Nephron (organoid): ENCODE data around the gene ASTN2.

Experiments
- H3K27ac Mint-ChIP-seq, 3 experiments: 2 replicates each; pipeline ENCODE4 v1.8.0; 2020; ENCODE audit warnings: mixed read lengths in 3 of 3, mild to moderate bottlenecking in 2 of 3, moderate library complexity in 1 of 3
- H3K27me3 Mint-ChIP-seq: 2 replicates; pipeline ENCODE4 v1.8.0; 2021; ENCODE audit warnings: low read depth, mild to moderate bottlenecking, moderate library complexity, mixed read lengths
- H3K36me3 Mint-ChIP-seq: 2 replicates; pipeline ENCODE4 v1.8.0; 2020; ENCODE audit warnings: low read depth, mixed read lengths
- H3K4me1 Mint-ChIP-seq: 2 replicates; pipeline ENCODE4 v1.8.0; 2020; ENCODE audit warnings: mixed read lengths
- H3K4me3 Mint-ChIP-seq, 3 experiments: 2 replicates each; pipeline ENCODE4 v1.8.0; 2020; ENCODE audit warnings: mild to moderate bottlenecking in 3 of 3, mixed read lengths in 3 of 3, moderate library complexity in 2 of 3
- H3K9me3 Mint-ChIP-seq: 2 replicates; pipeline ENCODE4 v1.8.0; 2020; ENCODE audit warnings: mixed read lengths
- TF ChIP-seq, protein P1 (sequence below), 3 experiments: fragments of 200-600 bp; sonication (generic); IDR thresholded peaks; one replicate each; pipeline ENCODE4 v1.5.0; 2021; ENCODE audit warnings: antibody characterized with exemption in 3 of 3; ENCODE audit not compliant: unreplicated experiment in 3 of 3

ASTN2 gene

GRCh38 chr9:116501871-116502270 lies 913.0 kb downstream of the ASTN2 start:
- Mint-ChIP-seq H3K4me1 (peaks cover 10% of the 10 kb centered on the region), H3K4me3 (no peak overlapping the region)

DNA sequence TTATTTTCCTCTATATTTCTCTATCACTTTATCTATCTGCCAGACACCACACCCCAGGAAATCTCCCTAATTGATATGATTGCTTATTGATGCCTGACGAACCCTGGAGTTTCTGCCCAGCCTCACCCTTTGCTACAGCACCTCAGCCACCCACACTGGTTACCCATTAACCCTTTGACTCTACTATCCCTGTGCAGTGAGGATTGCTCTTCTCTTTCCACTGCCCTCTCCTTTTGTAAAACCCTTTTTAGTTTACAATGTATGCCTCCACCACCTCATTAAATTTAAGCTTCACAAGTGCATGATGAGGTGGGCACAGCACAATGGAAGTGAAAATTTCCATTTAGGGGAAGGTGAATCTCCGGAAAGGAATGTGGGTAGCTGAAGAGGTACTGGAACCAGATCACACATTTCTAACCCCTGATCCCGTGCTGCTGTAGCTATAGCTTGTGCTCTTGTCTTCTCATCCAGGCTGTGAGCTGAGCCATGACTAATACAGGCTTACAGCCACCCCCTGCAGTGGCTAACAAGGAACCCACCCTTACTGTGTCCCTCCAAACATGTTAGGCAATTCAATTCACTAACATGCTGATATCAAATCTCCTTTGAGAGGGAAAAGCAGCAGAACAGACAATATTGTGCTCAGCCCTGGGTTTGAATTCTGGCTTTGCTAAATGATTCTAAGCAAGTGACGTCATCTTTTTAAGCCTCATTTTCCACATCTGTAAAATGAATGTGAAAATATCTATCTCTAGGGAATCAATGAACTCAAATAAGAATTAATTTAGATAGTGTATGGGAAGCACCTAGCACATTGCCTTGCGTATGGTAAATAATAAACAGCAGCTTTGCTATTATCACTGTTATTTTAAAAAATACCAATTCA lies 914.6 kb downstream of the ASTN2 start:
- Mint-ChIP-seq H3K27ac (no peak overlapping the region), H3K27me3 (peaks cover 9% of the 10 kb centered on the region), H3K4me3 (no peak overlapping the region), H3K4me1 (peaks cover 14% of the 10 kb centered on the region), H3K9me3 (no peaks in the 10 kb centered on the region), H3K36me3 (no peaks in the 10 kb centered on the region)
- TF ChIP-seq, protein P1, sequence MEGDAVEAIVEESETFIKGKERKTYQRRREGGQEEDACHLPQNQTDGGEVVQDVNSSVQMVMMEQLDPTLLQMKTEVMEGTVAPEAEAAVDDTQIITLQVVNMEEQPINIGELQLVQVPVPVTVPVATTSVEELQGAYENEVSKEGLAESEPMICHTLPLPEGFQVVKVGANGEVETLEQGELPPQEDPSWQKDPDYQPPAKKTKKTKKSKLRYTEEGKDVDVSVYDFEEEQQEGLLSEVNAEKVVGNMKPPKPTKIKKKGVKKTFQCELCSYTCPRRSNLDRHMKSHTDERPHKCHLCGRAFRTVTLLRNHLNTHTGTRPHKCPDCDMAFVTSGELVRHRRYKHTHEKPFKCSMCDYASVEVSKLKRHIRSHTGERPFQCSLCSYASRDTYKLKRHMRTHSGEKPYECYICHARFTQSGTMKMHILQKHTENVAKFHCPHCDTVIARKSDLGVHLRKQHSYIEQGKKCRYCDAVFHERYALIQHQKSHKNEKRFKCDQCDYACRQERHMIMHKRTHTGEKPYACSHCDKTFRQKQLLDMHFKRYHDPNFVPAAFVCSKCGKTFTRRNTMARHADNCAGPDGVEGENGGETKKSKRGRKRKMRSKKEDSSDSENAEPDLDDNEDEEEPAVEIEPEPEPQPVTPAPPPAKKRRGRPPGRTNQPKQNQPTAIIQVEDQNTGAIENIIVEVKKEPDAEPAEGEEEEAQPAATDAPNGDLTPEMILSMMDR (IDR thresholded peaks at IDR 0.05; ENCODE audit: unreplicated experiment in 3 of 3): no peak

More at GRCh38 chr9:116501871-116502270, 913.0 kb downstream of the ASTN2 start:
- Mint-ChIP-seq H3K27me3 (peaks cover 12% of the 10 kb centered on the region), H3K27ac (no peak overlapping the region), H3K36me3 (no peaks in the 10 kb centered on the region), H3K9me3 (no peaks in the 10 kb centered on the region)
- TF ChIP-seq, protein P1 (IDR thresholded peaks at IDR 0.05; ENCODE audit: unreplicated experiment in 3 of 3): no peak

GRCh38 chr9:116499434-116499833 lies 915.4 kb downstream of the ASTN2 start:
- H3K27me3 Mint-ChIP-seq: peaks cover 9% of the 10 kb centered on the region
- no peaks in the 10 kb centered on the region for H3K36me3 Mint-ChIP-seq
- H3K4me3 Mint-ChIP-seq: no peak overlapping the region
- no peaks in the 10 kb centered on the region for H3K9me3 Mint-ChIP-seq
- H3K27ac Mint-ChIP-seq: no peak overlapping the region
- TF ChIP-seq, protein P1 (IDR thresholded peaks at IDR 0.05; ENCODE audit: unreplicated experiment in 3 of 3): no peak
- H3K4me1 Mint-ChIP-seq: peaks cover 14% of the 10 kb centered on the region

DNA sequence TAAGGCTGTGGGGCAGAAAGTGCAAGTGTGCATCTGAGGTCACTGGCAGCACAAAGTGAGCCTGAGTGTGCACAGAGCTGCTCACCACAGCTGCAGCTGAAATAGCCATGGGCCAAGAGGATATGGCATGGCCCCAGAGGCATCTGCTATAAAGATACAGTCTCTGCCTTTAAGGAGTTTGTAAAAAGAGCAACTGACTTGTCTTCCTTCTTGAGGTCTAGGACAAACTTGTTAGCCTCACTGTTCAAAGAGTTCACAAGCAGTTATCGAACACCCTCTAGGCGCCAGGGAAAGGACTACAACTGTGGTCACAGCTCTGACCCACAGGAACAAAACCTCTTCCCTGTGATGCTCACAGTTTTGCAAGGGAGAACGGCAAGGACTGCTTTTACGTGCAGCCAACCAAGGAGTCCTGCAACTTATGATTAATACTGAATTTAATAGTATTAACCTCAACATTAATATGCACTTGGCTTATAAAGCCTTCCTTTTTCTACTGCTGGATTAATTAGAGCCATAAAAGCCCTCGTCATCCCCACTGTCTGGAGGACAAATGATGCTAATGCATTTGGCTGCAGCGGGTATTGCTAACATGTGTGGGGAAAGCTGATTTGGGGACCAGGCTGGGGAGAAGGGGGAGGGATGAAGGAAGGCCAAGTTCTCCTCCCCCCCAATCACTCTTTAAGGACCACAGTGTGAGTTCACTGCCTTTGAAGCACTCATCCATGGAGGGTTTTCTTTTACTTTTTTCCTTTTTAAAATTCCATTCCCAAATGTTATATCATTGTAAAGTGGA lies 917.6 kb downstream of the ASTN2 start:
- TF ChIP-seq, protein P1 (IDR thresholded peaks at IDR 0.05; ENCODE audit: unreplicated experiment in 3 of 3): no peak
- Mint-ChIP-seq H3K27ac (peak overlapping the region in 2 of 3 experiments; percentile 13 to 29), H3K4me3 (no peak overlapping the region), H3K9me3 (no peaks in the 10 kb centered on the region), H3K36me3 (no peaks in the 10 kb centered on the region), H3K27me3 (peaks cover 6% of the 10 kb centered on the region), H3K4me1 (peaks cover 28% of the 10 kb centered on the region)

- Mint-ChIP-seq H3K4me1 (peaks cover 34% of the 10 kb centered on the region), H3K36me3 (no peaks in the 10 kb centered on the region), H3K27me3 (peaks cover 6% of the 10 kb centered on the region), H3K9me3 (no peaks in the 10 kb centered on the region), H3K4me3 (no peak overlapping the region), H3K27ac (peak overlapping the region in 2 of 3 experiments; percentile 11 to 16)
- TF ChIP-seq, protein P1 (IDR thresholded peaks at IDR 0.05; ENCODE audit: unreplicated experiment in 3 of 3): no peak
Observed at GRCh38 chr9:116496167-116496566, 918.7 kb downstream of the ASTN2 start.
